ENCODE data around the gene SLC43A3.
"Not testable (repeated sequence)": the region's sequence is repeated elsewhere in the genome, so short reads cannot be mapped to it uniquely, and the experiment has no call there.

SLC43A3 gene

GRCh38 chr11:57376095-57377090 is 50.5 kb downstream of the SLC43A3 start:
- DNase-seq = no peak

GRCh38 chr11:57375490-57375889 is 51.4 kb downstream of the SLC43A3 start:
- no peak for DNase-seq

GRCh38 chr11:57374966-57375365 is 52.0 kb downstream of the SLC43A3 start:
- no peak for DNase-seq

GRCh38 chr11:57373146-57373545 is 53.8 kb downstream of the SLC43A3 start:
- DNase-seq = no peak

- DNase-seq = no peak
These were observed 56.0 kb downstream of the SLC43A3 start for GRCh38 chr11:57370941-57371340.

- DNase-seq = no peak
These were observed 56.7 kb downstream of the SLC43A3 start for GRCh38 chr11:57370251-57370650.

- no peak for DNase-seq
These were observed 58.1 kb downstream of the SLC43A3 start for GRCh38 chr11:57368845-57369232.

GRCh38 chr11:57368106-57368844 is 58.6 kb downstream of the SLC43A3 start:
- DNase-seq = no peak

GRCh38 chr11:57364851-57365660 is 61.9 kb downstream of the SLC43A3 start:
- DNase-seq = no peak

GRCh38 chr11:57363131-57364080 is 63.5 kb downstream of the SLC43A3 start:
- no peak for DNase-seq

GRCh38 chr11:57361926-57362325 is 65.0 kb downstream of the SLC43A3 start:
- no peak for DNase-seq

- not testable (repeated sequence) for DNase-seq
These were observed 65.5 kb downstream of the SLC43A3 start for GRCh38 chr11:57361420-57361819.

- no peak for DNase-seq
These were observed 65.9 kb downstream of the SLC43A3 start for GRCh38 chr11:57360991-57361390.

- no peak for DNase-seq
These were observed 66.8 kb downstream of the SLC43A3 start for GRCh38 chr11:57359896-57360690.

- DNase-seq = no peak
These were observed 67.5 kb downstream of the SLC43A3 start for GRCh38 chr11:57359396-57359795.

GRCh38 chr11:57358991-57359390 is 67.9 kb downstream of the SLC43A3 start:
- no peak for DNase-seq

- no peak for DNase-seq
These were observed 68.4 kb downstream of the SLC43A3 start for GRCh38 chr11:57358543-57358961.

- DNase-seq = no peak
These were observed 69.1 kb downstream of the SLC43A3 start for GRCh38 chr11:57357856-57358255.

GRCh38 chr11:57357310-57357709 is 69.6 kb downstream of the SLC43A3 start:
- DNase-seq = no peak

Data from CD4-positive, alpha-beta T cell treated with Interferon gamma for 1 hour (primary cell).